GM12878 (cell line): ENCODE data around the gene DTL.

ENCODE experiments used
- CEBPZ ChIP-seq: fragments of 150-350 bp; IDR thresholded peaks from 2 replicates; pipeline ENCODE4 v1.6.1; 2016; ENCODE audit warnings: low read depth, low read length
- CTCF ChIP-seq, 3 experiments: IDR thresholded peaks in 2 of 3; conservative IDR thresholded peaks in 1 of 3; 2 replicates each; pipeline ENCODE4 v1.5.1; 2011; ENCODE audit warnings: low read depth in 3 of 3, low read length in 3 of 3, mild to moderate bottlenecking in 3 of 3, control low read depth in 2 of 3, moderate library complexity in 2 of 3, inconsistent platforms in 1 of 3, mixed read lengths in 1 of 3; ENCODE audit not compliant: control insufficient read depth in 2 of 3, insufficient read depth in 1 of 3; ENCODE audit errors: extremely low read depth in 1 of 3
- CUX1 ChIP-seq: IDR thresholded peaks from 2 replicates; pipeline ENCODE4 v1.6.1; 2012; ENCODE audit warnings: improper control_type of control experiment, low read depth, low read length; ENCODE audit not compliant: insufficient replicate concordance
- E2F4 ChIP-seq: IDR thresholded peaks from 2 replicates; pipeline ENCODE4 v1.6.1; 2012; ENCODE audit warnings: low read depth, low read length, improper control_type of control experiment
- EP300 ChIP-seq, 2 experiments: fragments of 150-350 bp in 1 of 2; IDR thresholded peaks; 2 replicates each; pipeline ENCODE4 v1.6.1; 2011 to 2012; ENCODE audit warnings: low read depth in 2 of 2, low read length in 2 of 2, borderline replicate concordance in 1 of 2, improper control_type of control experiment in 1 of 2, inconsistent platforms in 1 of 2; ENCODE audit not compliant: control insufficient read depth in 1 of 2
- ESRRA ChIP-seq: IDR thresholded peaks from 2 replicates; pipeline ENCODE4 v1.6.1; 2012; ENCODE audit warnings: mild to moderate bottlenecking, low read length, improper control_type of control experiment
- MTA3 ChIP-seq: IDR thresholded peaks from 2 replicates; pipeline ENCODE4 v1.6.1; 2012; ENCODE audit warnings: low read length, inconsistent platforms, borderline replicate concordance
- PRDM15 ChIP-seq: fragments of 450-650 bp; formaldehyde crosslinking; IDR thresholded peaks from 2 replicates; pipeline ENCODE4 v1.4.0; 2020; ENCODE audit warnings: mild to moderate bottlenecking, moderate library complexity
- REST ChIP-seq: IDR thresholded peaks from 2 replicates; pipeline ENCODE4 v1.6.1; 2012; ENCODE audit warnings: mild to moderate bottlenecking, low read depth, low read length
- SMC3 ChIP-seq: IDR thresholded peaks from 2 replicates; pipeline ENCODE4 v1.6.1; 2011; ENCODE audit warnings: low read length, improper control_type of control experiment, borderline replicate concordance
- SUPT20H ChIP-seq: IDR thresholded peaks from 2 replicates; pipeline ENCODE4 v1.6.1; 2011; ENCODE audit warnings: low read depth, mild to moderate bottlenecking, low read length, moderate library complexity, borderline replicate concordance; ENCODE audit not compliant: control insufficient read depth

GRCh38 chr1:212101251-212101650, 65.7 kb downstream of the DTL start:
- TF ChIP-seq SUPT20H (no peak), SMC3 (no peak), ESRRA (no peak), PRDM15 (no peak), CTCF (IDR thresholded peaks at IDR 0.05 in 2 of 3, conservative IDR thresholded peaks at IDR 0.05 in 1 of 3; ENCODE audit: control insufficient read depth in 2 of 3, extremely low read depth in 1 of 3, insufficient read depth in 1 of 3, low read depth in 3 of 3, low read length in 3 of 3) (no peak), CUX1 (no peak), REST (no peak), MTA3 (no peak), E2F4 (no peak), CEBPZ (no peak), EP300 (IDR thresholded peaks at IDR 0.05; ENCODE audit: borderline replicate concordance in 1 of 2, control insufficient read depth in 1 of 2, low read depth in 2 of 2, low read length in 2 of 2) (no peak)
